HL-60 (cell line): ENCODE measurements around the gene TNFSF8.
A peak's percentile ranks its signal among the peaks of the same experiment; 100 is the strongest.

Experiments
- DNase-seq, 2 experiments: peaks; one replicate each; pipeline ENCODE4 v3.0.0-alpha.2; 2010 to 2020; ENCODE audit warnings: low read depth in 1 of 2, low spot score in 1 of 2
- H3K27ac ChIP-seq: fragments of 250-450 bp; sonication (Bioruptor Pico); replicated peaks from 2 replicates; pipeline ENCODE4 v1.5.1; 2020; ENCODE audit warnings: mild to moderate bottlenecking, moderate library complexity
- H3K27me3 ChIP-seq: fragments of 250-450 bp; sonication (Bioruptor Pico); 2 replicates; pipeline ENCODE4 v1.5.1; 2021; ENCODE audit warnings: mild to moderate bottlenecking, moderate library complexity; ENCODE audit not compliant: insufficient read depth, poor library complexity, severe bottlenecking
- H3K4me3 ChIP-seq: replicated peaks from 2 replicates; pipeline ENCODE4 v1.5.1; 2011; ENCODE audit warnings: mild to moderate bottlenecking, control low read depth, low read length; ENCODE audit not compliant: insufficient read depth
- CTCF ChIP-seq: IDR thresholded peaks from one replicate; pipeline ENCODE4 v1.5.1; 2011; ENCODE audit warnings: low read length, control low read depth, inconsistent platforms; ENCODE audit not compliant: insufficient read depth
- GABPA ChIP-seq: IDR thresholded peaks from 2 replicates; pipeline ENCODE4 v1.6.1; 2012; ENCODE audit warnings: low read depth
- POLR2AphosphoS5 ChIP-seq: IDR thresholded peaks from 2 replicates; pipeline ENCODE4 v1.6.1; 2012; ENCODE audit warnings: low read depth
- REST ChIP-seq: IDR thresholded peaks from 2 replicates; pipeline ENCODE4 v1.6.1; 2012; ENCODE audit warnings: low read depth; ENCODE audit not compliant: insufficient replicate concordance
- SPI1 ChIP-seq: IDR thresholded peaks from 2 replicates; pipeline ENCODE4 v1.6.1; 2012; ENCODE audit warnings: low read depth, mild to moderate bottlenecking, borderline replicate concordance
- long read RNA-seq: library from polyadenylated mRNA; unstranded; transcript quantifications from one replicate; pipeline ENCODE4 v2.0.0, GENCODE V29; 2020

TNFSF8 gene
- long read RNA-seq: 0 reads

- no peak for DNase-seq
- TF ChIP-seq CTCF: no peak
- Histone ChIP-seq H3K27ac (peak within 1 kb of the TSS; percentile 57), H3K27me3 (no peaks in the 10 kb centered on the region), H3K4me3 (no peak within 1 kb of the TSS)
These were observed at the start of gene TNFSF8 for GRCh38 chr9:114930056-114930812. TSS of gene TNFSF8 (minus strand) at chr9:114930591. CDS start at chr9:114930303, 288 bp downstream.

DNA sequence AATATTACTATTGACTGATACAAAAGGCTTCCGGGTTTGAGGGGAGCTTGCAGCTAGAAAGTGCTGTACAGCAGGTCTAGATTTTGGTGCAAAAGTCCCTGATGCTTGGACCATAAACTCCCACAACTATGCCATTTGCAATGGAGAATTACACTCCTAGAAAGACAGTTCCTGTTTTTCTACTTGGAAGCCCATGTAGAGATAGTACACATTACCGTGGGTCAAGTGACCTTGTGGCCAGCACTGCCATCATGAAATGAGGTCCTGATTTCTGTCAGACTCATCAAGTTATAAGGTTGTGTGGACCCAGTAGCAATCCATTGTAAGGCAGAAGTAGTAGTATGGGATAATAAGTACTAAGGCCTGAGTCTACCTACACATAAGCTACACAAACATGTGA lies 42.8 kb upstream of the TNFSF8 start:
- Histone ChIP-seq H3K27me3 (no peaks in the 10 kb centered on the region), H3K27ac (no peak overlapping the region), H3K4me3 (no peak overlapping the region)
- TF ChIP-seq SPI1 (peak; percentile 69), GABPA (no peak)
- no peak for DNase-seq

DNA sequence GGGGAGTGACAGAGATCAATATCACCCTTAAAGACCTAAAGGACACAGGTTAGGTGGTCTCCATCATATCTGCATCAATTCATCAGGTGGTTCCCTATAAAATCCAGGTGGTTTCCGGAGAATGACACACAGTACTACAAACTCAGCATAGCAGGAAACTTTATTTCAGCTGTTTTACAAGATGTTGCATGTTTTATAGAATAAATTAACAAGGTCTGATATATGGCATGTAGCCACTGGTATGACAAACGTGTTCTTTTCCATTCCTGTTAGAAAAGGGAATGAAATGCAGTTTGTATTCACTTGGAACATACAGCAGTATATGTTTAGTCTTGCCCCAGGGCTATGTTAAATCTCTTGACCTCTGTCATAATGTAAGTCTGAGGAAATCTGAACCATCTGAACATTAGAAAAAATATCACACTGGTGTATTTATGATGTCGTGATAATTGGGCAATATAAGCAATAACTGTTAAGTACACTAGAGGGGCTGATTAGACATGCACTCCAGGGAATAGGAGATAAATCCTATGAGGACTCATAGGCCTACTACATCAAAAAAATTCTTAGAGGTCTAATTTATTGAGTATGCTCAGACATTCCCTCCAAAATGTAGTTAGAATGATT lies 42.2 kb upstream of the TNFSF8 start:
- H3K4me3 ChIP-seq: no peak overlapping the region
- no peak for TF ChIP-seq SPI1
- TF ChIP-seq POLR2AphosphoS5: no peak
- TF ChIP-seq REST: no peak
- TF ChIP-seq CTCF: no peak
- TF ChIP-seq GABPA: no peak
- no peaks in the 10 kb centered on the region for H3K27me3 ChIP-seq
- H3K27ac ChIP-seq: no peak overlapping the region
- no peak for DNase-seq

DNA sequence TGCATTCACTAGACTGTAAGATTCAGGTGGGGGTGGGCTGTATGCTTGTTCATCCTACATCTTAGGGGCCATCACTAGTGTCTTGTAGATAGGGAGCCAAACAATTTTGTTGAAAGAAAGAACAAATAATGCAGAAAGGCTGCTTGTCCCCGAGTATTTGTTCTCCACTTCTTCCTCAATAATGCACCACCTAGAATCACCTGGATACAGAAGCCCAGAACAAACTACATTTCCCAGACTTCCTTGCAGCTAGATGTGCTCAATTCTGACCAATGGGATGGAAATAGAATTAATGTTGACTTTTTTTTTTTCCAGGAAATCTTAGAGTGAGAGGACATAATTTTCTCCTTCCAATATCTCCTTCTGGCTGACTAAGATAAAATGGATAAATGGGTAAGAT lies 38.9 kb upstream of the TNFSF8 start:
- DNase-seq: no peak
- Histone ChIP-seq H3K27ac (no peak overlapping the region), H3K4me3 (no peak overlapping the region), H3K27me3 (no peaks in the 10 kb centered on the region)
- TF ChIP-seq REST: no peak

DNA sequence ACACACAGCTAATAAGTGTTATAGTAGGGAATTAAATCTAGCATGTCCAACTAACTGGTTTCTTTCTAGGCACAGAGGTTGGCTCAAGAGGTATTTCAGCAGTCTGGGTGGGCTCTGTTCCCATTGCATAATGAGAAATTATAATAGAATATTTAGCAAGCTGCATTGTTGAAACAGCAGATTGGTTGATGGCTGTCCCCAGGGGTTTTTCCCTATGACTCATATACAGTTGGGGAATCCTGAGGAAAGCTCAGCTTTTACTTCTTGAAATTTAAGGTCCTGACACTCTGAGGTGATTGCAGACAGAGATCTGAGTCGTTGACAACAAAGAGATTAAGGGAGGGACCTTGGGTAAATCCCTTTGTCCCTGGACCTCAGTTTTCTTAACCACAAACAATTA lies 38.3 kb upstream of the TNFSF8 start:
- Histone ChIP-seq H3K27ac (no peak overlapping the region), H3K4me3 (no peak overlapping the region), H3K27me3 (no peaks in the 10 kb centered on the region)
- DNase-seq: no peak
- TF ChIP-seq REST (no peak), CTCF (no peak), POLR2AphosphoS5 (no peak), GABPA (no peak), SPI1 (no peak)
